ENCODE data around the gene DHRS4L2. TPM values are rescaled to one million over a fixed set of nuclear protein-coding genes. Genes with fewer than 3 reads are reported as not detected.
"Not testable (repeated sequence)": the region's sequence is repeated elsewhere in the genome, so short reads cannot be mapped to it uniquely, and the experiment has no call there.

The DHRS4L2 gene
- total and polyA plus RNA-seq, 10 of the 15 experiments (the other 5 are each of a cell fraction or from before 2014, with no cell fraction given) = 2.8 to 49.3 (median 21.8) TPM

- H3K36me3 ChIP-seq (ENCODE audit: control insufficient read depth in 2 of 2, insufficient read depth in 2 of 2, low read length in 1 of 2); BruUV-seq (replicated peaks); H3K9ac ChIP-seq (ENCODE audit: control insufficient read depth, insufficient read depth, low read length); DNase-seq (ENCODE audit: low read depth, low spot score); POLR2A ChIA-PET; intact Hi-C loops (cut with micrococcal nuclease; ENCODE audit: unreplicated experiment); H2AFZ ChIP-seq (ENCODE audit: control insufficient read depth, low read depth, low read length); H4K20me1 ChIP-seq (ENCODE audit: control insufficient read depth, insufficient read depth); H3K9me3 ChIP-seq (replicated peaks; ENCODE audit: control insufficient read depth, insufficient read depth, low read length); H3K4me2 ChIP-seq (ENCODE audit: control insufficient read depth, insufficient read depth); ATAC-seq; H3K79me2 ChIP-seq (ENCODE audit: control insufficient read depth, insufficient read depth, low read length); H3K27ac ChIP-seq (ENCODE audit: control insufficient read depth, insufficient read depth); H3K27me3 ChIP-seq (replicated peaks in 1 of 2; ENCODE audit: control insufficient read depth in 2 of 2, insufficient read depth in 2 of 2, low read length in 1 of 2); SMC1A ChIA-PET (ENCODE audit: uncharacterized antibody, unreplicated experiment); H3K4me3 ChIP-seq; H3K4me1 ChIP-seq (ENCODE audit: control insufficient read depth, insufficient read depth, low read length); FAIRE-seq: not testable (repeated sequence)
- ChIA-PET RAD21 (ENCODE audit: unreplicated experiment) (interaction anchor here (0.6 kb wide), 1 partner anchor 1082 kb away, joined by 3 read pairs; no protein-coding TSS in a partner anchor), CTCF (interaction anchor here (0.7 kb wide), 1 partner anchor 387 kb away, joined by 3 read pairs; no protein-coding TSS in a partner anchor)
- 30% methylated on average over 2 of the region's 2 CpGs for WGBS (ENCODE audit: insufficient coverage, insufficient replicate concordance, low lambda C conversion rate, missing lambda C conversion rate)
- in situ Hi-C loops (cut with MboI) = loop anchor here (10.0 kb wide), 1 partner anchor 57 kb away; no protein-coding TSS in a partner anchor
Measured at GRCh38 chr14:24031331-24031730, 42.6 kb downstream of the DHRS4L2 start.

DNA sequence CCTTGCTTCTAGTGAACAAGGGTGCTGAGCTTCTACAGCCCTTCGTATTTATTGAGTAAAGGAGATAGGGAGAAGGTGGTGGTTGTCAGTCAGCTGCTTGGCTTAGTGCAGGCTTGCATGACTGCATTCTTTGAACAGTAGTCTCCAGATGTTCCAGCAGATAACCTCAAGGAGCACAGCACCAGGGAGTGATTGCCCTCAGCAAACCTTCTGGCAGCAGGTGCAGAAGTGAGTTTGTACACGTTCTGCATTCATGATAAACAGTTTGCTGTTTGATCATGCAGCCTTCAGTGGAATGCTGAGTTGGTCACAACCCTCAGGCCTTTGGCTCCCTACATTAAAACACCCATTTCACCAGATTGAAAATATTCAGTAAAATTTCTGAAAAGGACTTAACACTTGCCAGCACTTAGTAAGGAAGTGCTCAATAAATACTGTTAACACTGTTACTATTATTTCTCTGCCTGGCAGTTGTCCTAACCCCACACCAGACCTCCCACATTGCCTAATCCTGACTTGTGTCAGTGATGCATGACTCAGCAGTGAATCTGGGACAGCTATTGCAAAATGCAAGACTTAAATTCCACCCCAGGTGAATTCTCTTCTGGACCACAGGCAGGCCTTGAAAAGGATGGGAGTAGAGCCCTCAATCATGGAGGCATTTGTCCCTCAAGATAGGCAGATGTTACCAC is 44.1 kb downstream of the DHRS4L2 start:
- H3K9ac ChIP-seq (ENCODE audit: control insufficient read depth, insufficient read depth, low read length) = no peak overlapping the region
- ATAC-seq = no peak
- ChIA-PET CTCF (no interaction called here), RAD21 (ENCODE audit: unreplicated experiment) (no interaction called here), POLR2A (no interaction called here), SMC1A (ENCODE audit: uncharacterized antibody, unreplicated experiment) (interaction anchor here (1.9 kb wide), 1 partner anchor 57 kb away, joined by 8 read pairs; no protein-coding TSS in a partner anchor)
- H3K4me3 ChIP-seq = no peak overlapping the region
- no peaks in the 10 kb centered on the region for H3K27me3 ChIP-seq (replicated peaks in 1 of 2; ENCODE audit: control insufficient read depth in 2 of 2, insufficient read depth in 2 of 2, low read length in 1 of 2)
- TF ChIP-seq RFX5 (IDR thresholded peaks at IDR 0.05; ENCODE audit: low read depth, low read length) = no peak
- no peak for TF ChIP-seq ZBED1 (IDR thresholded peaks at IDR 0.05; ENCODE audit: borderline replicate concordance)
- no peak for TF ChIP-seq CHD2 (IDR thresholded peaks at IDR 0.05; ENCODE audit: borderline replicate concordance, low read depth, low read length)
- no peaks in the 10 kb centered on the region for H4K20me1 ChIP-seq (ENCODE audit: control insufficient read depth, insufficient read depth)
- H3K79me2 ChIP-seq (ENCODE audit: control insufficient read depth, insufficient read depth, low read length) = no peaks in the 10 kb centered on the region
- 83% methylated on average over 2 of the region's 2 CpGs for WGBS (ENCODE audit: insufficient coverage, insufficient replicate concordance, low lambda C conversion rate, missing lambda C conversion rate)
- in situ Hi-C loops (cut with MboI) = loop anchor here (10.0 kb wide), 1 partner anchor 58 kb away; no protein-coding TSS in a partner anchor
- no peak for DNase-seq (ENCODE audit: low read depth, low spot score)
- no peaks in the 10 kb centered on the region for H3K36me3 ChIP-seq (ENCODE audit: control insufficient read depth in 2 of 2, insufficient read depth in 2 of 2, low read length in 1 of 2)
- no peaks in the 10 kb centered on the region; the same call in 2 of the 3 replicates for H3K9me3 ChIP-seq (replicated peaks; ENCODE audit: control insufficient read depth, insufficient read depth, low read length)
- H2AFZ ChIP-seq (ENCODE audit: control insufficient read depth, low read depth, low read length) = no peak overlapping the region
- H3K4me2 ChIP-seq (ENCODE audit: control insufficient read depth, insufficient read depth) = no peak overlapping the region
- intact Hi-C loops (cut with micrococcal nuclease; ENCODE audit: unreplicated experiment) = no loop called here
- BruUV-seq (replicated peaks) = no TSS peak
- H3K27ac ChIP-seq (ENCODE audit: control insufficient read depth, insufficient read depth) = no peak overlapping the region
- no peaks in the 10 kb centered on the region; the same call in 1 of the 2 replicates for H3K4me1 ChIP-seq (ENCODE audit: control insufficient read depth, insufficient read depth, low read length)
- FAIRE-seq = no peak
